ENCODE results near the gene HNF4A. TPM values are rescaled to one million over a fixed set of nuclear protein-coding genes. Genes with fewer than 3 reads are reported as not detected.

The HNF4A gene
- total and polyA plus RNA-seq, 2 of the 4 experiments (the other 2 are of a cell fraction): not detected

DNA sequence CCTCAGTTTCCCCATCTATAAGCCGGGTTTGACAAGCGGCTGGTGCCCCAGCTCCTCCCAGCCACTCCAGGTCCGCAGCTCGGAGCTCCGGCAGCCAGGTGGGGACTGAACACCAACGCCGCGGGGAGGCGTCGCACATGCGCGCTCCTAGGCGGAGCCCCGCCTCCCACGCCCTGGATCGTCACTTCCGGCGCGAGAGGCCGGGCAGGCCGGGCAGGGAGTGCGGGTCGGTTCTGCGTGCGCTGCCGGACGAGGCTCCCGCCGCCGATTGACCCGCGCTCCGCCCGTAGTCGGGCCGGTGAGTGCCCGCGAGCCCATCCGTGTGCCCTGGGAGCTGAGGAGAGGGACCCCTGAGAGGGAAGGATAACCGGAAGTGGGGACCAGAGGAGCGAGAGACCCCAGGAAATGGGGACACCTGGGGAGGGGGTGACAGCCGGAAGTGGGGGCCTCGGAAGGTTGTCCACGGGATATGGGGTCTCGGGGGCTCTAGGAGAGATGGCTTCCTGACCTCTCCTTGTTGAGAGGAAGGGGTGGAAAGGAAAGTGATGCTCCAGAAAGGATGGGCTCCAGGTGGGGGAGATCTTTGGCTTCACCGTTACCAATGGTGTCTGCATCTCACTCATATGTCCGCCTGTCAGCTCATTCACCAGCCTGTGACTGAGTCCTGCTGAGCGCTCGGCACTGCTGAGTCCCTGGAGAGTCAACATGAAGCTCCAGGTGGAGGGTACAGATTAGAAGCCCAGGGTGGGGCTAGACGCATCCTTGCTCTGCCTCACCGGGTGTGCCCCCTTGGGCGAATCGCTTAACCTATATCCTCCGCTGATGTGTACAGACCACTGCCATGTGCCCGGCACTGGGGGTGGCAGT, 120.4 kb downstream of the HNF4A start, which contains the start of gene TTPAL (continued):
- TF ChIP-seq, protein P1, sequence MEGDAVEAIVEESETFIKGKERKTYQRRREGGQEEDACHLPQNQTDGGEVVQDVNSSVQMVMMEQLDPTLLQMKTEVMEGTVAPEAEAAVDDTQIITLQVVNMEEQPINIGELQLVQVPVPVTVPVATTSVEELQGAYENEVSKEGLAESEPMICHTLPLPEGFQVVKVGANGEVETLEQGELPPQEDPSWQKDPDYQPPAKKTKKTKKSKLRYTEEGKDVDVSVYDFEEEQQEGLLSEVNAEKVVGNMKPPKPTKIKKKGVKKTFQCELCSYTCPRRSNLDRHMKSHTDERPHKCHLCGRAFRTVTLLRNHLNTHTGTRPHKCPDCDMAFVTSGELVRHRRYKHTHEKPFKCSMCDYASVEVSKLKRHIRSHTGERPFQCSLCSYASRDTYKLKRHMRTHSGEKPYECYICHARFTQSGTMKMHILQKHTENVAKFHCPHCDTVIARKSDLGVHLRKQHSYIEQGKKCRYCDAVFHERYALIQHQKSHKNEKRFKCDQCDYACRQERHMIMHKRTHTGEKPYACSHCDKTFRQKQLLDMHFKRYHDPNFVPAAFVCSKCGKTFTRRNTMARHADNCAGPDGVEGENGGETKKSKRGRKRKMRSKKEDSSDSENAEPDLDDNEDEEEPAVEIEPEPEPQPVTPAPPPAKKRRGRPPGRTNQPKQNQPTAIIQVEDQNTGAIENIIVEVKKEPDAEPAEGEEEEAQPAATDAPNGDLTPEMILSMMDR (conservative IDR thresholded peaks at IDR 0.05; ENCODE audit: low read depth, low read length): peak; percentile 38

DNA sequence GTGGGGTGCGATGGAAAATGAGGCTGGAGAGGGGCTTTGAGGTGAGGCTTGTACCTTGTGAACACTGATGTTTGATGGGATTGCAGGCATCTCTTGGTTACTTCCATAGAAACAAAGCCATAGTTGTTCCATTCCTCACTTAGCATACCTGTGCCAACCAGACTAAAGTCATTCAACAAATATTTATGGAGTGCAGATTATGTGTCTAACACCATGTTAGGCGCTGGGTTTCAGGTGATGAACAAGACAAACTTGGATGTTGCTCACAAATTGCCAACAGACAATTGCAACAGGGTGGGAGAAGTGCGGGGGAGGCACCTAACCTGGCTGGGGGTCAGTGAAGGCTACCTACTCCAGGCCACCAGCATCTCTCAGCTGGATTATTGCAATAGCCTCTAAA, 121.7 kb downstream of the HNF4A start:
- H3K4me3 ChIP-seq (ENCODE audit: insufficient read depth, low read depth, low read length): no peak overlapping the region
- peaks cover 17% of the 10 kb centered on the region for H3K36me3 ChIP-seq (ENCODE audit: control insufficient read depth, insufficient read depth, low read length)
- no CpG with 5 or more reads among the region's 3 CpGs for WGBS, 2 experiments (ENCODE audit: extremely low coverage in 2 of 2, insufficient read length in 1 of 2)
- dilution Hi-C loops (cut with HindIII; ENCODE audit: low sequenced_read_pairs, unreplicated experiment): no loop called here
- H3K4ac ChIP-seq (ENCODE audit: low read depth, low read length): peak overlapping the region; percentile 92; the same call in 1 of the 2 replicates
- no peak for ATAC-seq (ENCODE audit: low read depth)
- 0 out of 4 replicates have a peak overlapping the region, but pooled peaks of 1 of the 2 experiments have one; percentile 26 for H4K8ac ChIP-seq (ENCODE audit: low read depth in 2 of 2, low read length in 2 of 2)
- intact Hi-C loops (cut with micrococcal nuclease): no loop called here
- H3K14ac ChIP-seq (replicated peaks; ENCODE audit: low read depth, low read length): 0 out of 2 replicates have a peak overlapping the region, but pooled peaks have one; percentile 24
- H2BK5ac ChIP-seq (ENCODE audit: low read depth, low read length, poor library complexity, severe bottlenecking): no peak overlapping the region
- ChIA-PET POLR2A (ENCODE audit: unreplicated experiment) (no interaction called here), CTCF (no interaction called here)
- H3K79me1 ChIP-seq (ENCODE audit: low read depth in 1 of 2, low read length in 2 of 2): peaks cover 20 to 49% of the 10 kb centered on the region in 2 experiments
- H3K27me3 ChIP-seq (ENCODE audit: control insufficient read depth, insufficient read depth, low read length): no peaks in the 10 kb centered on the region
- H3K9me3 ChIP-seq (ENCODE audit: control insufficient read depth, insufficient read depth, low read length): no peaks in the 10 kb centered on the region
- H2BK120ac ChIP-seq (ENCODE audit: low read depth, low read length): no peak overlapping the region
- TF ChIP-seq CEBPB (IDR thresholded peaks at IDR 0.05; ENCODE audit: low read depth, low read length) (no peak), BHLHE40 (IDR thresholded peaks at IDR 0.05; ENCODE audit: low read depth, low read length) (no peak), MAZ (IDR thresholded peaks at IDR 0.05; ENCODE audit: borderline replicate concordance, low read depth, low read length) (no peak), CHD1 (IDR thresholded peaks at IDR 0.05; ENCODE audit: low read depth, low read length) (no peak)
- no peak overlapping the region for H3K56ac ChIP-seq (ENCODE audit: extremely low read depth, insufficient read depth, low read length)
- H4K5ac ChIP-seq (ENCODE audit: low read depth, low read length): no peak overlapping the region
- peaks cover 4% of the 10 kb centered on the region; the same call in 1 of the 2 replicates for H3K4me1 ChIP-seq (ENCODE audit: control insufficient read depth, insufficient read depth, low read length)
- H3K18ac ChIP-seq (ENCODE audit: low read depth, low read length): no peak overlapping the region
- in situ Hi-C loops (cut with MboI; ENCODE audit: low sequenced_read_pairs): loop anchor here (10.0 to 25.0 kb wide), 3 partner anchors 138 to 1310 kb away; partner anchors contain the start of genes DNTTIP1, OSER1 and WFDC3
- peaks cover 14% of the 10 kb centered on the region; the same call in 1 of the 2 replicates for H3K9me1 ChIP-seq (ENCODE audit: insufficient read depth, low read length)
- no peaks in the 10 kb centered on the region; the same call in 1 of the 2 replicates for H4K20me1 ChIP-seq (ENCODE audit: insufficient read depth, low read length)
- H4K91ac ChIP-seq (ENCODE audit: insufficient read depth, low read depth, low read length): no peak overlapping the region
- H2AK9ac ChIP-seq (replicated peaks; ENCODE audit: low read depth, low read length, poor library complexity): peak overlapping the region; percentile 97
- H2AK5ac ChIP-seq (ENCODE audit: low read depth, low read length): peak overlapping the region; percentile 4; the same call in 1 of the 2 replicates
- H3K27ac ChIP-seq (ENCODE audit: insufficient read depth, low read length): no peak overlapping the region
- peak overlapping the region; percentile 2; the same call in 1 of the 2 replicates for H3K4me2 ChIP-seq (ENCODE audit: low read depth, low read length)
- H3K23ac ChIP-seq (ENCODE audit: low read depth, low read length): peak overlapping the region; percentile 70; the same call in 1 of the 2 replicates
- no peak overlapping the region for H3K9ac ChIP-seq (ENCODE audit: low read depth, low read length)
- DNase-seq: no peak
- no TSS peak for BruUV-seq (replicated peaks)
- H2AFZ ChIP-seq (replicated peaks; ENCODE audit: low read length, poor library complexity): no peak overlapping the region
- no peak overlapping the region for H2BK20ac ChIP-seq (ENCODE audit: low read depth, low read length)
- no peak overlapping the region for H2BK15ac ChIP-seq (ENCODE audit: low read depth, low read length)
